ENCODE measurements around the gene LRATD1. TPM values are rescaled to one million over a fixed set of nuclear protein-coding genes. Genes with fewer than 3 reads are reported as not detected.
A peak's percentile ranks its signal among the peaks of the same experiment; 100 is the strongest.

LRATD1 gene
- total RNA-seq, 1 experiment from 2014 or later, result not detected

- no peak overlapping the region for H3K27ac ChIP-seq (ENCODE audit: low read length)
- no peaks in the 10 kb centered on the region for H3K27me3 ChIP-seq (ENCODE audit: low read length)
- H3K4me3 ChIP-seq (ENCODE audit: low read length), result no peak overlapping the region
- no peaks in the 10 kb centered on the region for H3K79me2 ChIP-seq (ENCODE audit: low read length)
- no peak overlapping the region for H3K9ac ChIP-seq (ENCODE audit: low read length)
- no peaks in the 10 kb centered on the region for H4K20me1 ChIP-seq (ENCODE audit: insufficient read depth, low read depth, low read length)
- no peaks in the 10 kb centered on the region for H3K4me1 ChIP-seq (ENCODE audit: low read length)
- no peak overlapping the region for H3K4me2 ChIP-seq (ENCODE audit: low read depth, low read length, poor library complexity, severe bottlenecking)
- H3K9me3 ChIP-seq (ENCODE audit: low read length), result peaks cover 7% of the 10 kb centered on the region; the same call in 1 of the 2 replicates
- H3K9me2 ChIP-seq (replicated peaks; ENCODE audit: insufficient read depth, low read length), result no peaks in the 10 kb centered on the region
- no peak for DNase-seq
- H2AFZ ChIP-seq (ENCODE audit: low read length), result no peak overlapping the region
- H3K36me3 ChIP-seq (ENCODE audit: insufficient read depth, low read length), result no peaks in the 10 kb centered on the region
These were observed 2.9 kb downstream of the LRATD1 start for GRCh38 chr2:14635391-14635871.

GRCh38 chr2:14638488-14638887 is 6.0 kb downstream of the LRATD1 start:
- H3K9me2 ChIP-seq (replicated peaks; ENCODE audit: insufficient read depth, low read length), result no peaks in the 10 kb centered on the region
- no peak for DNase-seq
- H3K79me2 ChIP-seq (ENCODE audit: low read length), result no peaks in the 10 kb centered on the region
- no peaks in the 10 kb centered on the region for H3K4me1 ChIP-seq (ENCODE audit: low read length)
- H3K9ac ChIP-seq (ENCODE audit: low read length), result no peak overlapping the region
- H3K36me3 ChIP-seq (ENCODE audit: insufficient read depth, low read length), result no peaks in the 10 kb centered on the region
- H3K27ac ChIP-seq (ENCODE audit: low read length), result no peak overlapping the region
- H2AFZ ChIP-seq (ENCODE audit: low read length), result no peak overlapping the region
- H4K20me1 ChIP-seq (ENCODE audit: insufficient read depth, low read depth, low read length), result no peaks in the 10 kb centered on the region
- no peak overlapping the region for H3K4me2 ChIP-seq (ENCODE audit: low read depth, low read length, poor library complexity, severe bottlenecking)
- no peaks in the 10 kb centered on the region for H3K27me3 ChIP-seq (ENCODE audit: low read length)
- no peak overlapping the region for H3K4me3 ChIP-seq (ENCODE audit: low read length)
- H3K9me3 ChIP-seq (ENCODE audit: low read length), result no peaks in the 10 kb centered on the region; the same call in 1 of the 2 replicates

GRCh38 chr2:14641116-14641515 is 8.6 kb downstream of the LRATD1 start:
- H3K79me2 ChIP-seq (ENCODE audit: low read length), result no peaks in the 10 kb centered on the region
- no peak overlapping the region for H3K4me3 ChIP-seq (ENCODE audit: low read length)
- no peak overlapping the region for H2AFZ ChIP-seq (ENCODE audit: low read length)
- H3K9me3 ChIP-seq (ENCODE audit: low read length), result no peaks in the 10 kb centered on the region
- no peaks in the 10 kb centered on the region for H3K27me3 ChIP-seq (ENCODE audit: low read length)
- no peak overlapping the region for H3K27ac ChIP-seq (ENCODE audit: low read length)
- H3K9me2 ChIP-seq (replicated peaks; ENCODE audit: insufficient read depth, low read length), result no peaks in the 10 kb centered on the region
- DNase-seq, result no peak
- no peaks in the 10 kb centered on the region for H3K36me3 ChIP-seq (ENCODE audit: insufficient read depth, low read length)
- no peaks in the 10 kb centered on the region for H3K4me1 ChIP-seq (ENCODE audit: low read length)
- H3K9ac ChIP-seq (ENCODE audit: low read length), result no peak overlapping the region
- no peak overlapping the region for H3K4me2 ChIP-seq (ENCODE audit: low read depth, low read length, poor library complexity, severe bottlenecking)
- no peaks in the 10 kb centered on the region for H4K20me1 ChIP-seq (ENCODE audit: insufficient read depth, low read depth, low read length)

- H3K36me3 ChIP-seq (ENCODE audit: insufficient read depth, low read length), result no peaks in the 10 kb centered on the region
- H3K9ac ChIP-seq (ENCODE audit: low read length), result no peak overlapping the region
- H3K79me2 ChIP-seq (ENCODE audit: low read length), result no peaks in the 10 kb centered on the region
- no peaks in the 10 kb centered on the region for H3K27me3 ChIP-seq (ENCODE audit: low read length)
- no peaks in the 10 kb centered on the region for H3K4me1 ChIP-seq (ENCODE audit: low read length)
- DNase-seq, result peak; percentile 53
- no peaks in the 10 kb centered on the region for H3K9me2 ChIP-seq (replicated peaks; ENCODE audit: insufficient read depth, low read length)
- H3K9me3 ChIP-seq (ENCODE audit: low read length), result no peaks in the 10 kb centered on the region
- no peaks in the 10 kb centered on the region for H4K20me1 ChIP-seq (ENCODE audit: insufficient read depth, low read depth, low read length)
- H3K27ac ChIP-seq (ENCODE audit: low read length), result no peak overlapping the region
- H3K4me2 ChIP-seq (ENCODE audit: low read depth, low read length, poor library complexity, severe bottlenecking), result no peak overlapping the region
- H2AFZ ChIP-seq (ENCODE audit: low read length), result no peak overlapping the region
- no peak overlapping the region for H3K4me3 ChIP-seq (ENCODE audit: low read length)
These were observed 10.0 kb downstream of the LRATD1 start for GRCh38 chr2:14642499-14642898.

- Histone ChIP-seq H3K27me3 (ENCODE audit: low read length) (no peaks in the 10 kb centered on the region), H3K36me3 (ENCODE audit: insufficient read depth, low read length) (no peaks in the 10 kb centered on the region), H3K4me2 (ENCODE audit: low read depth, low read length, poor library complexity, severe bottlenecking) (no peak overlapping the region), H3K9ac (ENCODE audit: low read length) (no peak overlapping the region), H3K9me2 (replicated peaks; ENCODE audit: insufficient read depth, low read length) (no peaks in the 10 kb centered on the region), H3K9me3 (ENCODE audit: low read length) (no peaks in the 10 kb centered on the region), H3K4me3 (ENCODE audit: low read length) (no peak overlapping the region), H3K4me1 (ENCODE audit: low read length) (no peaks in the 10 kb centered on the region), H2AFZ (ENCODE audit: low read length) (no peak overlapping the region), H3K27ac (ENCODE audit: low read length) (no peak overlapping the region), H3K79me2 (ENCODE audit: low read length) (no peaks in the 10 kb centered on the region), H4K20me1 (ENCODE audit: insufficient read depth, low read depth, low read length) (no peaks in the 10 kb centered on the region)
- DNase-seq, result no peak
These were observed 15.2 kb downstream of the LRATD1 start for GRCh38 chr2:14647714-14648113.

GRCh38 chr2:14650066-14650465 is 17.5 kb downstream of the LRATD1 start:
- no peaks in the 10 kb centered on the region for H3K9me3 ChIP-seq (ENCODE audit: low read length)
- H3K9me2 ChIP-seq (replicated peaks; ENCODE audit: insufficient read depth, low read length), result no peaks in the 10 kb centered on the region
- H3K27ac ChIP-seq (ENCODE audit: low read length), result no peak overlapping the region
- no peak overlapping the region for H3K4me2 ChIP-seq (ENCODE audit: low read depth, low read length, poor library complexity, severe bottlenecking)
- no peak for DNase-seq
- H2AFZ ChIP-seq (ENCODE audit: low read length), result no peak overlapping the region
- no peaks in the 10 kb centered on the region for H3K36me3 ChIP-seq (ENCODE audit: insufficient read depth, low read length)
- H3K4me3 ChIP-seq (ENCODE audit: low read length), result no peak overlapping the region
- H4K20me1 ChIP-seq (ENCODE audit: insufficient read depth, low read depth, low read length), result no peaks in the 10 kb centered on the region
- no peak overlapping the region for H3K9ac ChIP-seq (ENCODE audit: low read length)
- H3K79me2 ChIP-seq (ENCODE audit: low read length), result no peaks in the 10 kb centered on the region
- H3K4me1 ChIP-seq (ENCODE audit: low read length), result no peaks in the 10 kb centered on the region
- H3K27me3 ChIP-seq (ENCODE audit: low read length), result no peaks in the 10 kb centered on the region

- Histone ChIP-seq H3K4me2 (ENCODE audit: low read depth, low read length, poor library complexity, severe bottlenecking) (no peak overlapping the region), H2AFZ (ENCODE audit: low read length) (no peak overlapping the region), H3K4me3 (ENCODE audit: low read length) (no peak overlapping the region), H3K36me3 (ENCODE audit: insufficient read depth, low read length) (no peaks in the 10 kb centered on the region), H3K9me3 (ENCODE audit: low read length) (no peaks in the 10 kb centered on the region), H4K20me1 (ENCODE audit: insufficient read depth, low read depth, low read length) (no peaks in the 10 kb centered on the region), H3K9ac (ENCODE audit: low read length) (no peak overlapping the region), H3K4me1 (ENCODE audit: low read length) (no peaks in the 10 kb centered on the region), H3K79me2 (ENCODE audit: low read length) (no peaks in the 10 kb centered on the region), H3K9me2 (replicated peaks; ENCODE audit: insufficient read depth, low read length) (no peaks in the 10 kb centered on the region), H3K27ac (ENCODE audit: low read length) (no peak overlapping the region), H3K27me3 (ENCODE audit: low read length) (no peaks in the 10 kb centered on the region)
- no peak for DNase-seq
These were observed 22.3 kb downstream of the LRATD1 start for GRCh38 chr2:14654835-14655282.

GRCh38 chr2:14656146-14656545 is 23.6 kb downstream of the LRATD1 start:
- no peaks in the 10 kb centered on the region for H3K79me2 ChIP-seq (ENCODE audit: low read length)
- H3K4me1 ChIP-seq (ENCODE audit: low read length), result no peaks in the 10 kb centered on the region

GRCh38 chr2:14661163-14661562 is 28.6 kb downstream of the LRATD1 start:
- no peaks in the 10 kb centered on the region for H4K20me1 ChIP-seq (ENCODE audit: insufficient read depth, low read depth, low read length)
- no peaks in the 10 kb centered on the region for H3K79me2 ChIP-seq (ENCODE audit: low read length)
- H3K36me3 ChIP-seq (ENCODE audit: insufficient read depth, low read length), result no peaks in the 10 kb centered on the region
- no peaks in the 10 kb centered on the region for H3K9me2 ChIP-seq (replicated peaks; ENCODE audit: insufficient read depth, low read length)
- H3K9ac ChIP-seq (ENCODE audit: low read length), result no peak overlapping the region
- DNase-seq, result no peak
- H2AFZ ChIP-seq (ENCODE audit: low read length), result no peak overlapping the region
- no peaks in the 10 kb centered on the region for H3K27me3 ChIP-seq (ENCODE audit: low read length)
- no peak overlapping the region for H3K27ac ChIP-seq (ENCODE audit: low read length)
- no peak overlapping the region for H3K4me2 ChIP-seq (ENCODE audit: low read depth, low read length, poor library complexity, severe bottlenecking)
- H3K4me3 ChIP-seq (ENCODE audit: low read length), result no peak overlapping the region
- no peaks in the 10 kb centered on the region for H3K4me1 ChIP-seq (ENCODE audit: low read length)
- H3K9me3 ChIP-seq (ENCODE audit: low read length), result no peaks in the 10 kb centered on the region

More at GRCh38 chr2:14656146-14656545, 23.6 kb downstream of the LRATD1 start:
- Histone ChIP-seq H2AFZ (ENCODE audit: low read length) (no peak overlapping the region), H3K9me2 (replicated peaks; ENCODE audit: insufficient read depth, low read length) (no peaks in the 10 kb centered on the region), H3K9me3 (ENCODE audit: low read length) (no peaks in the 10 kb centered on the region), H4K20me1 (ENCODE audit: insufficient read depth, low read depth, low read length) (no peaks in the 10 kb centered on the region), H3K27me3 (ENCODE audit: low read length) (no peaks in the 10 kb centered on the region), H3K4me2 (ENCODE audit: low read depth, low read length, poor library complexity, severe bottlenecking) (no peak overlapping the region), H3K9ac (ENCODE audit: low read length) (no peak overlapping the region), H3K36me3 (ENCODE audit: insufficient read depth, low read length) (no peaks in the 10 kb centered on the region), H3K27ac (ENCODE audit: low read length) (no peak overlapping the region), H3K4me3 (ENCODE audit: low read length) (no peak overlapping the region)
- DNase-seq, result no peak
